Right ventricle myocardium inferior (tissue), 1 donor: ENCODE measurements around the gene TNNI3K. TPM values are rescaled to one million over a fixed set of nuclear protein-coding genes. Genes with fewer than 3 reads are reported as not detected.
"Not testable (repeated sequence)": the region's sequence is repeated elsewhere in the genome, so short reads cannot be mapped to it uniquely, and the experiment has no call there.

Experiments
- ATAC-seq: fragments of 200-7000 bp; cut with Tn5 transposase; one replicate; pipeline ENCODE4 v1.9.1; 2020; ENCODE audit warnings: mild to moderate bottlenecking, moderate library complexity
- DNase-seq: peaks from one replicate; pipeline ENCODE4 v3.0.0; 2021; ENCODE audit errors: missing footprints
- intact Hi-C: fragments of 100-400 bp; cut with DNase I; formaldehyde crosslinking; loops from one replicate; pipeline ENCODE4 v1.11.0; 2022
- long read RNA-seq: library from polyadenylated mRNA; unstranded; transcript quantifications from one replicate; pipeline ENCODE4 v2.0.0, GENCODE V29; 2021
- total RNA-seq: library from RNA; stranded (reverse); fragmentation: NEBNext Ultra II Directional; extraction: Animal tissue kit (Norgen Biotek cat#: 25700); gene quantifications from one replicate; pipeline ENCODE4 v1.2.1, GENCODE V29; 2021
- donor health status: DM: no; HTN: yes; CAD: no; lungs with severe emphysema.

The TNNI3K gene
- 83.9 TPM for total RNA-seq
- long read RNA-seq, transcript TNNI3K-201 (25 exons, 3,001 nt) = major isoform, 41 of 53 reads
- long read RNA-seq, partial matches to known transcripts = 7 of 53 reads
- long read RNA-seq, other reads (novel, unspliced or antisense) = 5 of 53 reads

GRCh38 chr1:74235153-74235552 is at the start of gene TNNI3K:
TNNI3K (plus strand) TSS chr1:74235387; CDS start chr1:74235452, 65 bp downstream.
- ATAC-seq (no peak), DNase-seq (no peak)
- intact Hi-C loops = loop anchor here (5.0 to 10.0 kb wide), 3 partner anchors 38 to 240 kb away; partner anchors contain the start of genes FPGT and LRRIQ3

- intact Hi-C loops = no loop called here
- DNase-seq = no peak
These were observed 41.3 kb upstream of the TNNI3K start for GRCh38 chr1:74193908-74194307.

GRCh38 chr1:74195339-74195738 is 39.8 kb upstream of the TNNI3K start:
- DNase-seq (no peak), ATAC-seq (no peak)
- intact Hi-C loops = loop anchor here (5.0 kb wide), 2 partner anchors 42 to 277 kb away; partner anchors contain the start of gene TNNI3K

More at GRCh38 chr1:74193908-74194307, 41.3 kb upstream of the TNNI3K start:
- ATAC-seq = no peak

- DNase-seq (no peak), ATAC-seq (no peak)
- intact Hi-C loops = loop anchor here (5.0 kb wide), 2 partner anchors 40 to 275 kb away; partner anchors contain the start of gene TNNI3K
These were observed 37.9 kb upstream of the TNNI3K start for GRCh38 chr1:74197255-74197654.

GRCh38 chr1:74197657-74198552 is 37.3 kb upstream of the TNNI3K start, which contains the start of the genes FPGT and LRRIQ3:
FPGT (plus strand) TSS chr1:74198242; CDS start chr1:74198279, 37 bp downstream.
LRRIQ3 (minus strand) TSS chr1:74198176; CDS start chr1:74183684, 14,492 bp downstream.
- ATAC-seq = peak; percentile 100
- intact Hi-C loops = loop anchor here (5.0 kb wide), 2 partner anchors 39 to 274 kb away; partner anchors contain the start of gene TNNI3K
- DNase-seq = peak; percentile 97

- intact Hi-C loops = loop anchor here (5.0 kb wide), 2 partner anchors 38 to 273 kb away; partner anchors contain the start of gene TNNI3K
- no peak for ATAC-seq
These were observed 35.7 kb upstream of the TNNI3K start for GRCh38 chr1:74199504-74199903.

GRCh38 chr1:74205266-74205665 is 29.9 kb upstream of the TNNI3K start:
- DNase-seq (no peak), ATAC-seq (no peak)
- intact Hi-C loops = no loop called here

More at GRCh38 chr1:74199504-74199903, 35.7 kb upstream of the TNNI3K start:
- no peak for DNase-seq

GRCh38 chr1:74215229-74215628 is 20.0 kb upstream of the TNNI3K start:
- ATAC-seq = no peak
- intact Hi-C loops = no loop called here
- DNase-seq = no peak

GRCh38 chr1:74222701-74223100 is 12.5 kb upstream of the TNNI3K start:
- ATAC-seq = no peak
- no peak for DNase-seq
- intact Hi-C loops = no loop called here

- no peak for DNase-seq
- no peak for ATAC-seq
- intact Hi-C loops = no loop called here
These were observed 11.7 kb upstream of the TNNI3K start for GRCh38 chr1:74223453-74223852.

GRCh38 chr1:74236440-74236839 is 1.3 kb downstream of the TNNI3K start:
- intact Hi-C loops = loop anchor here (5.0 to 10.0 kb wide), 3 partner anchors 39 to 238 kb away; partner anchors contain the start of genes FPGT and LRRIQ3
- no peak for DNase-seq
- ATAC-seq = no peak

GRCh38 chr1:74237035-74237434 is 1.8 kb downstream of the TNNI3K start:
- ATAC-seq (peak; percentile 36), DNase-seq (no peak)
- intact Hi-C loops = loop anchor here (5.0 to 10.0 kb wide), 3 partner anchors 40 to 238 kb away; partner anchors contain the start of genes FPGT and LRRIQ3

GRCh38 chr1:74237787-74238186 is 2.6 kb downstream of the TNNI3K start:
- intact Hi-C loops = loop anchor here (5.0 to 10.0 kb wide), 3 partner anchors 40 to 237 kb away; partner anchors contain the start of genes FPGT and LRRIQ3
- DNase-seq (no peak), ATAC-seq (peak; percentile 30)

GRCh38 chr1:74245168-74245772 is 10.1 kb downstream of the TNNI3K start:
- intact Hi-C loops = loop anchor here (10.0 kb wide), 1 partner anchor 120 kb away; no protein-coding TSS in a partner anchor
- ATAC-seq (peak; percentile 65), DNase-seq (no peak)

- ATAC-seq (no peak), DNase-seq (no peak)
- intact Hi-C loops = loop anchor here (10.0 kb wide), 1 partner anchor 118 kb away; no protein-coding TSS in a partner anchor
These were observed 11.1 kb downstream of the TNNI3K start for GRCh38 chr1:74246315-74246714.

GRCh38 chr1:74247881-74248528 is 12.8 kb downstream of the TNNI3K start:
- peak; percentile 53 for ATAC-seq
- intact Hi-C loops = loop anchor here (10.0 kb wide), 1 partner anchor 117 kb away; no protein-coding TSS in a partner anchor
- peak; percentile 65 for DNase-seq

- DNase-seq, intact Hi-C loops, ATAC-seq: not testable (repeated sequence)
These were observed 18.1 kb downstream of the TNNI3K start for GRCh38 chr1:74253243-74253824.

GRCh38 chr1:74266001-74266400 is 30.8 kb downstream of the TNNI3K start:
- intact Hi-C loops = loop anchor here (10.0 kb wide), 1 partner anchor 209 kb away; no protein-coding TSS in a partner anchor
- DNase-seq (no peak), ATAC-seq (no peak)
